GM21447 (cell line): ENCODE results near the gene TRIL.

Experiments
- ATAC-seq: cut with Tn5 transposase; IDR thresholded peaks from one replicate; pipeline ENCODE4 v1.9.1; 2021; ENCODE audit not compliant: unreplicated experiment

The TRIL gene

GRCh38 chr7:28958235-28958979, at the start of gene TRIL:
Gene TRIL (minus strand): TSS chr7:28958330. CDS start chr7:28958046, 284 bp downstream.
- no peak for ATAC-seq

DNA sequence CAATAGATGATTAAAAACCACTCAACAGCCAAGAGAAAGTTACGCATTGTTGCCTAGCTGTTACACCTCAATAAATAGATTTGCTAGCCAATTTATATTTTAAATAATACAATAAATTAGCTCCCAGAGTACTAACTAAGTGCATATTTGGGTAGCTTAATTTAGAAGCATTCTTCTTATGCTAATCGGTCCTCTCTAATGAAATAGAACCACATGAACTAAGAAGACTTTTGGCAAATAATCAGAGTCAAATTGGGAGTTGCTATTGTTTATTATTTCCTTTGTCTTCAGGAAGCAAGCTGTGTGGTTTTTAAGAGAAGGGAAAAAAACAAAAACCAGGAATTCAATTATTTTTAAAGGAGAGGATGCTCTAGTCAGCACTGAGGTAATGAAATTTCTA, 49.0 kb upstream of the TRIL start:
- no peak for ATAC-seq

GRCh38 chr7:29005829-29006228, 47.7 kb upstream of the TRIL start:
- no peak for ATAC-seq

- no peak for ATAC-seq
These were observed 47.3 kb upstream of the TRIL start for GRCh38 chr7:29005406-29005805.

GRCh38 chr7:29003703-29004102, 45.6 kb upstream of the TRIL start:
- ATAC-seq: no peak

GRCh38 chr7:29000717-29001076, 42.6 kb upstream of the TRIL start:
- ATAC-seq: no peak

GRCh38 chr7:28999895-29000716, 42.0 kb upstream of the TRIL start:
- no peak for ATAC-seq

DNA sequence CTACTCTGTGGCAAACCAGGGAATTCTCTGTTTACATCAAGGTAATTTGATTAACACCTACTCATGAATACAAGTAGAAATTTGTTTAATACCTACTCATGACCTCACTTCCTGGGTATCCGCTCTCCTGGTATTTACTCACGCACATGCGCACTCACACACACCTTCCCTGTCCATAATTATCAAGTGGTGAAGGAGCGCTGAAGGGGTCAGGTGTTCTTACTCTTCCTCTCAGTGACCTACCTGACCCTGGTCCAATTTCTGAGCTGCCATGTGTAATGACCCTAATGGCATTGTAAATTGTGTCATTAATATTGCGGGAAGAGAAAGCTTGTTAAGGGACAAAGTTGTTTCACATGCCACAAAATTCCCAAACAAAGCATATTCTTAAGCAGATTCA, 41.3 kb upstream of the TRIL start:
- no peak for ATAC-seq

- no peak for ATAC-seq
These were observed 40.0 kb upstream of the TRIL start for GRCh38 chr7:28998105-28998504.

GRCh38 chr7:28996836-28997235, 38.7 kb upstream of the TRIL start:
- ATAC-seq: no peak

DNA sequence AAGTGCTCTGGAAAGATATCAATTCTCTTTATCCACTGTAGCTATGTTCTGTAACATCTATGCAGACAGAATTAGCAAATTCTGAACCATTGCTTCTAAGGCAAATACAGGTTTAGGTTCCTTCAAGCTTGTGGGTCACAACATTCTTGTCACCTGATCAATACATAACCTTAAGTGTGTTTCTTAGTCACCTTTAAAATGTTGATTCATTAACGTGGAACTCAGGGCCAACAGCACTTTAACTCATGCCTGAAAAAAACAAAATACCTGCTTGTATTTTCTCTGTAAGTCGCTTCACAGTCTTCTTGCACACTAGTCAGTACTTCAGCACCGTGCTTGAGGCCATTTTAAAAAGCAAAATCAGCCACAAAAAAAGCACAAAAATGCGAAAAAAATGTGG, 35.2 kb upstream of the TRIL start:
- ATAC-seq: no peak

GRCh38 chr7:28992798-28993197, 34.7 kb upstream of the TRIL start:
- no peak for ATAC-seq

DNA sequence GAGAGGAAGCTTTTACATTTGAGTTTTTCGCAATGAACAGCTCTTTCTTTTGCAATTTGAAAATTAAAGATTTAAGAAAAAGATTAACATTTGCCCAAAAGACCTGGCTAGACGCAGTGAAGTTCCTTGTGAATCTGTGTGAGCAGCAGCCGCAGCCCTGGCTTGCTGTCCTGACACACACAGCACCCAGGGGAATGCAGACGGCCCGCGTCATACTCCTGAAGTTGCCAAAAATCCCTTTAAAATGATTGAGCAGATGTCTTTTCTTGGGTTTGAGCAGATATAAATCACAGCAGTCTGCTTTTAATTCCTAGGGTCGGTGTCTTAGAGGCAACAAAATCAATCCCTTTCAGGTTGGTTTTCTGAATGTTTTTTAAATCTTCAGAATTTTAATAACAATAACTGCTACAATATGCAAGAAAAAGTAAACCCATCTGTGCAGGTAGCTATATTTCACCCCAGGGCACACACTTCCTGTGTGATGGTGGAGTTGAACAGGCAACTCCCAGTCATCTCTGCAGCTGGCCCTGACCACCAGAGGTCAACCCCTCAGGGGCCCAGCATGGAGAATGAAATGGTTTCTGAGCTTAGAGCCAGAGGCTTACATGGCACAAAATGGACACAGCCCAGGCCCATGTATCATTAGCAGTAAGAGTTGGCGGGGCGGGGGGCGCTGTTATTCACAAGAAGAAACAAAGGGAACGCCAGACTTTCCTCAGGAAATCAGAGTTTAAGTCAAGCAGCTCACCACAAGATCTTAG, 32.2 kb upstream of the TRIL start:
- no peak for ATAC-seq

GRCh38 chr7:28989211-28989980, 31.3 kb upstream of the TRIL start:
- no peak for ATAC-seq

GRCh38 chr7:28988810-28989209, 30.7 kb upstream of the TRIL start:
- ATAC-seq: no peak

- no peak for ATAC-seq
These were observed 30.0 kb upstream of the TRIL start for GRCh38 chr7:28988091-28988490.

DNA sequence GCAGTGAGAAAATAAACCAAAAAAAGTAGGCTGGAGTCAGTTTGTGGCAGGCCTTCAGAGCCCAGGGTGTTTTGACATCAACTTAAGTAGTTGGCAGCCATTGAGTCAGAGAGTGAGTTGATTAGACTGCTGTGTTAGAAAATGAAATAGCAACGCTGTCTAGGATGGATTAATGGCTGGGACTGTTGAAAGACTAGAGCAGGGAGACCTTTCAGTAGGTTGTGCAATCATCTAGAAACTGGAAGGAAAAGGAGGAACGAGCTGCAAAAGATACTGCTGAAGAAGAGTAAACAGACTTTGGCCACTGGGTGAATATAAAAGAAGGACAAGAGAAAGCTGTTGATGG, 28.6 kb upstream of the TRIL start:
- no peak for ATAC-seq

DNA sequence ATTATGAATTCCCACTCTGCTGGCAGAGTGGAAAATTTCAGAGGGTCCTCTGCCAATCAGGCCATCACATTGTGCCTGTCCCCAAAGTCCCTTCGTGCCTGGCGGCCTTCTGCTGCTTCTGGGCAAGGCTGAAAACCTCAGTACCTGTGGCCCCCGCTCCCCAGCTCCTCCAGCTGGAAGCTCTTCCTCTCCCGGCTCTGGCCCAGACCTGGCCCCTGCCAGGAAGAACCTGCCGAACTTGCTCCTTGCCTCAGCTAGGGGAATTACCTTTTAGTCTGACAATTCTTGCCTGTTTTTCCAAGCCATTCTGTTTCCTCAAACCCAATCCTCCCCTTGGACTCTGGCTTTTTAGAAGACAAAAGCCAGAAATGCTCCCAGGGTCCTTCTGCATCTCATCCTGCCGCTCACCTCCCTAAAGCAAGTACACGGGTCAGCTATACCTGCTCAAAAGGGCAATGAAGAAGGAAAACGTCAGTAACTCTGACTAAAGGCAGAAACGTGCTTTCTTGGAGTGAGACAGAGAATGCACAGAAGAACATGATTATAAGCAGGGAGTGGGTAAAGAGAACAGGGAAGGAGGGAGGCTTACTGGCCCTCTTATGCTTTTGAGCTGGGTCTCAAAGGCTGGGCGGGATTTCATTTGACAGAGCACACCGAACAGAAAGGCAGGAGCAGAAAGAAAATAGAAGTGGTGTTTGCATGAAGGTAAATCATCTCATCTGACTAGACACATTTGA, 28.1 kb upstream of the TRIL start:
- no peak for ATAC-seq

GRCh38 chr7:28984631-28985030, 26.5 kb upstream of the TRIL start:
- no peak for ATAC-seq

DNA sequence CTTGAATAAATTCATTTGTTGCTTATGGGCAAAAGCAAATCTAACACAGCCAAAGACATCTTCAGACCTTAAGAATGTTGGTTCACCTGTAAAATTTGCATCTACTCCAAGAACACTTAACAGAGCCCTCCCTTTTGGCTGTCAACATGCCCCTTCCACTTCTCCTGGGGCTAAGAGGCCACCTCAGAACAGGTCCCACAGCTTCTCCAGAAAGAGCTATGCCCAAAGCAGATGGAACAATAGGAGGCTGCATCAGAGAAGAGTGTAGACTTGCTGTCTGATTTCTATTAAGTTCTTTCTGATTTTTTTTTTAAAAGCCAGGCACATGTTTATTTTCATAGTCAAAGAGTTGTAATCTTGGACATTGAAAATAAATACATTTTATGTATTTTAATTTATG, 26.1 kb upstream of the TRIL start:
- no peak for ATAC-seq
